ENCODE data around the gene IGF1R.

DNA sequence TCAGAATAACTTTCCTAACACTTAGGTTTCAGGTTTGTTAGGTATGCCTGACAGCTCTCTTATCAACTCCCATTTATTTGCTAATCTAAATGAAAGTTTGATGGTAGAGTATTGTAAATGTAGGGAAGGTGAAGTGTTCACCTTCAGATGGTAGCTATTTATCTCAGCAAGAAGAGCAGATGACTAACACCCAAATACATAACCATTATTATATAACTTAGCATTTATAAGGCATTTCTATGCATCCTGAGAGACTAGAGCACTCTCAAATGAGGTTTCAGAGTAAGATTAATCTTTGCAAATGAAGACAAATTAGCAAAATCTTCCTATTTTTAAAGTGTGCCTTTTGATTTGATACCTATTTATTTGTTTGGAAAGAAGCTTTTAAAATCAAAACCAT lies 143.8 kb downstream of the IGF1R start:
- TF ChIP-seq EZH2 (IDR thresholded peaks at IDR 0.05; ENCODE audit: borderline replicate concordance) (no peak), EZH2phosphoT487 (IDR thresholded peaks at IDR 0.05; ENCODE audit: low read depth, severe bottlenecking, unreplicated experiment) (no peak)
- TF ChIP-seq, protein P1, sequence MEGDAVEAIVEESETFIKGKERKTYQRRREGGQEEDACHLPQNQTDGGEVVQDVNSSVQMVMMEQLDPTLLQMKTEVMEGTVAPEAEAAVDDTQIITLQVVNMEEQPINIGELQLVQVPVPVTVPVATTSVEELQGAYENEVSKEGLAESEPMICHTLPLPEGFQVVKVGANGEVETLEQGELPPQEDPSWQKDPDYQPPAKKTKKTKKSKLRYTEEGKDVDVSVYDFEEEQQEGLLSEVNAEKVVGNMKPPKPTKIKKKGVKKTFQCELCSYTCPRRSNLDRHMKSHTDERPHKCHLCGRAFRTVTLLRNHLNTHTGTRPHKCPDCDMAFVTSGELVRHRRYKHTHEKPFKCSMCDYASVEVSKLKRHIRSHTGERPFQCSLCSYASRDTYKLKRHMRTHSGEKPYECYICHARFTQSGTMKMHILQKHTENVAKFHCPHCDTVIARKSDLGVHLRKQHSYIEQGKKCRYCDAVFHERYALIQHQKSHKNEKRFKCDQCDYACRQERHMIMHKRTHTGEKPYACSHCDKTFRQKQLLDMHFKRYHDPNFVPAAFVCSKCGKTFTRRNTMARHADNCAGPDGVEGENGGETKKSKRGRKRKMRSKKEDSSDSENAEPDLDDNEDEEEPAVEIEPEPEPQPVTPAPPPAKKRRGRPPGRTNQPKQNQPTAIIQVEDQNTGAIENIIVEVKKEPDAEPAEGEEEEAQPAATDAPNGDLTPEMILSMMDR (IDR thresholded peaks at IDR 0.05; ENCODE audit: poor library complexity) = no peak
